Measurements from ENCODE around the gene CCNA2. TPM values are rescaled to one million over a fixed set of nuclear protein-coding genes. Genes with fewer than 3 reads are reported as not detected.
A peak's percentile ranks its signal among the peaks of the same experiment; 100 is the strongest.

CCNA2 gene
- total and polyA plus RNA-seq, 9 of the 15 experiments (the other 6 are each of a cell fraction or from before 2014, with no cell fraction given): 37.1 to 197 (median 154) TPM

GRCh38 chr4:121794505-121795188 lies 29.0 kb downstream of the CCNA2 start (continued):
- peak; percentile 95 to 96 for TF ChIP-seq TRIM24 (IDR thresholded peaks at IDR 0.05)
- TF ChIP-seq RFX1 (IDR thresholded peaks at IDR 0.05): no peak
- TF ChIP-seq FOSL1 (tag; conservative IDR thresholded peaks at IDR 0.05): peak; percentile 67
- TF ChIP-seq ZNF696 (CRISPR knock-in tag; conservative IDR thresholded peaks at IDR 0.05): no peak
- no peak for TF ChIP-seq ZFX (CRISPR knock-in tag; IDR thresholded peaks at IDR 0.05)
- no peak; the same call in 1 of the 2 replicates for TF ChIP-seq ZNF24 (IDR thresholded peaks at IDR 0.05)
- peak; percentile 56; the same call in 1 of the 2 replicates for TF ChIP-seq ZNF766 (CRISPR knock-in tag; conservative IDR thresholded peaks at IDR 0.05)
- TF ChIP-seq ZBTB11 (CRISPR knock-in tag; IDR thresholded peaks at IDR 0.05): peak in 1 of 3 experiments; percentile 55; a peak in 2 of 6 replicates
- no peak for TF ChIP-seq LCOR (CRISPR knock-in tag; IDR thresholded peaks at IDR 0.05)
- TF ChIP-seq ATF3 (IDR thresholded peaks at IDR 0.05): peak; percentile 56; the same call in 1 of the 2 replicates
- TF ChIP-seq ATF3 (CRISPR knock-in tag; conservative IDR thresholded peaks at IDR 0.05): 0 out of 2 replicates have a peak, but pooled peaks have one; percentile 52
- TF ChIP-seq PKNOX1 (IDR thresholded peaks at IDR 0.05): peak; percentile 73
- TF ChIP-seq PML (IDR thresholded peaks at IDR 0.05; ENCODE audit: low read length): peak; percentile 98
- TF ChIP-seq IRF2 (CRISPR knock-in tag; IDR thresholded peaks at IDR 0.05): no peak
- TF ChIP-seq KAT7 (CRISPR knock-in tag; IDR thresholded peaks at IDR 0.05; ENCODE audit: borderline replicate concordance): no peak
- no peak for TF ChIP-seq ILF3 (IDR thresholded peaks at IDR 0.05; ENCODE audit: borderline replicate concordance)
- no peak for TF ChIP-seq ZKSCAN1 (IDR thresholded peaks at IDR 0.05; ENCODE audit: low read depth, low read length)
- peak; percentile 51; the same call in 1 of the 2 replicates for TF ChIP-seq VEZF1 (CRISPR knock-in tag; IDR thresholded peaks at IDR 0.05)
- TF ChIP-seq SP1 (CRISPR knock-in tag; IDR thresholded peaks at IDR 0.05): 0 out of 2 replicates have a peak, but pooled peaks have one; percentile 22
- no peak for TF ChIP-seq MXD1 (CRISPR knock-in tag; IDR thresholded peaks at IDR 0.05; ENCODE audit: borderline replicate concordance, poor library complexity, severe bottlenecking)

Data from K562 (cell line).